AG09309 (cell line): ENCODE results near the gene DVL1.

Experiments
- DNase-seq: peaks from one replicate; pipeline ENCODE4 v3.0.0-alpha.2; 2010; ENCODE audit warnings: low read depth
- H3K4me3 ChIP-seq: 2 replicates; pipeline ENCODE4 v1.5.1; 2011; ENCODE audit warnings: mild to moderate bottlenecking, low read depth, low read length, moderate library complexity; ENCODE audit not compliant: control insufficient read depth
- TF ChIP-seq, protein P1 (sequence below): IDR thresholded peaks from 2 replicates; pipeline ENCODE4 v1.5.1; 2011; ENCODE audit warnings: mild to moderate bottlenecking, low read depth, low read length, inconsistent platforms; ENCODE audit not compliant: insufficient read depth, control insufficient read depth; ENCODE audit errors: missing control alignments

Gene DVL1

DNA sequence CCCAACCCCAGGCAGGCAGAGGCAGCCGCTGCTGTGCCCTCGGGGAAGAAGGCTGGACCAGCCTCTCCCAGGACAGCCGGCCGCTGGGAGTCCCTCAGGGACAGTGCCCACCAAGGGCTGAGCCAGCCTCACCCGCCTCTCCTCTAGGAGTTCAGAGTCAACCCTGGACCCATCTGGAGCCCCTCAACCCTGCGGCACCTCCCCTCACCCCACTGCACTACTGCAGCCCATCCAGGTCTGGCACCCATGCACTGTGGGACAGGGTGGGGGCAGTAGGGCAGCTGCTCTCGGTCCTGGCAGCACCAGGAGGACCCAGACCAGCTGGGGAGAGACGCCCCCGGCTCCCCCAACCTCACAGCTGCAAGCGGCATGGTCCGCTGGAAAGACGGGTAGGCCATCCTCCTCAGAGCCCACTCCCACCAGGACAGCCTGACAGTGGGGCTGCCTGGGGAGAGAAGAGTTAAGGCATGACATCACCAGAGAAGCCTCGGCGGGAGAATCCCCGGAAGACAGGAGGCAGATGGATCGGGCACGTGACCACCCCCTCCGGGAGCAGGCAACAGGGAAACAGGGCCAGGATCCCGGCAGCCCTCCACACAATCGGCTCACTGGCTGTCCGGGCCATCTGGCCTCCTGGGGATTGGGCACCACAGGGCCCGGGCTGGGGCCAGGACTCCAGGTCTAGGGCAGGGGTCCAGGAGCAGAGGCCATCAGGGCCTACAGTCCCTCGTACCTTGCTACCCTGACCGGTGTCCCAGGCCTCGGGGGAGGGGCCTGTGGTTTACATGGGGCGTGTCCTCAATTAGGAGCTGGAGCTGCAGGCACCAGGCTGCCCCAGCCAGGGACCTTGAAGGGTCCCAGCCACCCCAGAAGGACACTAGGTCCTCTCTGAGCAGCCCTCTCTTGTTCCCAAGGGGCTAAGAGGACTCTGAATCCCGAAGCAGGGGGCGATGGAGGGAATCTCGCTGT is 44.6 kb downstream of the DVL1 start:
- H3K4me3 ChIP-seq = peak overlapping the region; percentile 76
- DNase-seq = peak; percentile 31
- TF ChIP-seq, protein P1, sequence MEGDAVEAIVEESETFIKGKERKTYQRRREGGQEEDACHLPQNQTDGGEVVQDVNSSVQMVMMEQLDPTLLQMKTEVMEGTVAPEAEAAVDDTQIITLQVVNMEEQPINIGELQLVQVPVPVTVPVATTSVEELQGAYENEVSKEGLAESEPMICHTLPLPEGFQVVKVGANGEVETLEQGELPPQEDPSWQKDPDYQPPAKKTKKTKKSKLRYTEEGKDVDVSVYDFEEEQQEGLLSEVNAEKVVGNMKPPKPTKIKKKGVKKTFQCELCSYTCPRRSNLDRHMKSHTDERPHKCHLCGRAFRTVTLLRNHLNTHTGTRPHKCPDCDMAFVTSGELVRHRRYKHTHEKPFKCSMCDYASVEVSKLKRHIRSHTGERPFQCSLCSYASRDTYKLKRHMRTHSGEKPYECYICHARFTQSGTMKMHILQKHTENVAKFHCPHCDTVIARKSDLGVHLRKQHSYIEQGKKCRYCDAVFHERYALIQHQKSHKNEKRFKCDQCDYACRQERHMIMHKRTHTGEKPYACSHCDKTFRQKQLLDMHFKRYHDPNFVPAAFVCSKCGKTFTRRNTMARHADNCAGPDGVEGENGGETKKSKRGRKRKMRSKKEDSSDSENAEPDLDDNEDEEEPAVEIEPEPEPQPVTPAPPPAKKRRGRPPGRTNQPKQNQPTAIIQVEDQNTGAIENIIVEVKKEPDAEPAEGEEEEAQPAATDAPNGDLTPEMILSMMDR = no peak

DNA sequence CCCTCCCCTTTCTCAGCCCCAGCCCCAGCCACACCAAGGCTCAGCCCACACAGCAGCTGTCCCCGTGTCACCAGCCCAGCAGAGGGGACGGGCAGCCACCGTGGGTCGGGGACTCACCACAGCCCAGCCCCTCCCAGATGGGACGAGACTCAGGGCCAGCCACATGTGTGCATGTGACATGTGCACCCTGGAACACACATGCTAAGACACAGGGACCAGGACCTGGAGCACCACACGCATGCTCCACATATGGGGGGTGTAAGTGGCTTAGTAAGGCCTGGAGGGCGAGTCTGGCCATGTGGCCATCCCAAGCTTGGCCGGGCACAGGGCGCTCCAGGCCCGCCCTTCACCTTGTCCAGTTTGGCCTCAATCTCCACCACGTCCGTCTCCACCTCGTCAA is 45.5 kb downstream of the DVL1 start:
- no peak overlapping the region for H3K4me3 ChIP-seq
- TF ChIP-seq, protein P1 = no peak
- DNase-seq = no peak

DNA sequence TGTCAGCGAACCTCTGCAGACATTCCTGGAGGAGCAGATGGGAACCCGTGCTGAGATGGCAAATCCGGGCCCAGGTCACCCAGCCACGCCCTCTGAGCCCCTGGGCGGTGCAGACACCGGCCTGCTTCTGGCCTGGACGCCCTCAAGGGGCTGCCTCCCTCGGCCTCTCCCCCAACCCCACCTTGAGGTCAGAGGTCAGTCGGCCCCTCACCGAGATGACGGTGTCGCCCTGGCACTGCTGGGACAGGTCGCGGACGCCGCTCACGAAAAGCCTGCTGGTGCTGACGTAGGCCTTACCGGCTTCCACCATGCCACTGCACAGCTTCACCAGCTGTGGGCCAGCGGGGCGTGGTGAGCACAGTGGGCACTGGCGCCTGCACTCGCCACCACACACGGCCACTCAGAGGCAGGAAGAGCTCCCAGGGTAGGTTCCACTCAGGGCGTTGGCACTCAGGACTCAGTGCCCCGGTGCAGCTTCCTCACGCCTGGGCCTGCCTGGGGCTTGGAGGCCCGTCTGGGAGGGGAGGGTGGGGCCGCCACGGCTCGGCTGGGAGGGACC is 46.2 kb downstream of the DVL1 start:
- no peak overlapping the region for H3K4me3 ChIP-seq
- DNase-seq = no peak
- TF ChIP-seq, protein P1 = no peak

DNA sequence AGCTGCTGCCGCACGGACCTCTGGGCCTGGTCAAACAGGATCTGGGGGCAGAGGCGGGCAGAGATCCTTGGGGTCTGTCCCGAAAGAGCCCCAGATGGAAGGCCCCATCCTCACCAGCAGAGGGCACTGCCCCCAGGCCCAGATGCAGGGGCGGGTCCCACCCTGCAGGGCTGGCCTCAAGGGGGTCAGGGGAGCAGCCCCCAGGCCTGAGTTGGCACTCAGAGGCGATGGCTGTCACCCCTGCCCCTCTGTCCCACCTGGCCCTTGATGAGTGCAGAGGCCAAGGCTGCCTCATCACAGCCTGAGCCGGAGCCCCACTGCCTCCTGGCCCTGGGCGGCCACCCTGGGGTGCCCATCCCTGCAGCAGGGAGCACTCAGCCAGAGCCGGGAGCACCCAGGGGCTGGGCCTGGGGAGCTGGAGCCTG is 47.2 kb downstream of the DVL1 start:
- no peak overlapping the region for H3K4me3 ChIP-seq
- TF ChIP-seq, protein P1 = peak; percentile 53
- DNase-seq = no peak

DNA sequence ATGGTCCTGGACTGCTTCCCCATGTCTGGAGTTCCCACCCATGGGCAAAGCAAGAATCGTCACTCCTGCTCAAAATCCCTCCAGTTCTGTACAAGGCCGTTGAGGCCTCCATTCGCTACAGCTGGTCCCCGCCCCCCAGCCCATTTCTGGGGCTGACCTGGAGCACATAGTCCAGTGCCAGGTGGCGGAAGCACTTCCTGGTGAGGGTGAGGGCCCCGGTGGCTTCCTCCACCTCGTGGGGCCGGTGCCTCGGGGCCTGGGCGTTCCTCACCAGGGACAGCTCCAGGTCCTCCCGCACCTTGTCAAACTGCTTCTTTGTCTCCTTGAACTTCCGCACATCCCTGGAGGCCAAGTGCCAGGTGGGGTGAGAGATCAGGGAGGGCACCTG is 48.9 kb downstream of the DVL1 start:
- DNase-seq = no peak
- TF ChIP-seq, protein P1 = no peak

DNA sequence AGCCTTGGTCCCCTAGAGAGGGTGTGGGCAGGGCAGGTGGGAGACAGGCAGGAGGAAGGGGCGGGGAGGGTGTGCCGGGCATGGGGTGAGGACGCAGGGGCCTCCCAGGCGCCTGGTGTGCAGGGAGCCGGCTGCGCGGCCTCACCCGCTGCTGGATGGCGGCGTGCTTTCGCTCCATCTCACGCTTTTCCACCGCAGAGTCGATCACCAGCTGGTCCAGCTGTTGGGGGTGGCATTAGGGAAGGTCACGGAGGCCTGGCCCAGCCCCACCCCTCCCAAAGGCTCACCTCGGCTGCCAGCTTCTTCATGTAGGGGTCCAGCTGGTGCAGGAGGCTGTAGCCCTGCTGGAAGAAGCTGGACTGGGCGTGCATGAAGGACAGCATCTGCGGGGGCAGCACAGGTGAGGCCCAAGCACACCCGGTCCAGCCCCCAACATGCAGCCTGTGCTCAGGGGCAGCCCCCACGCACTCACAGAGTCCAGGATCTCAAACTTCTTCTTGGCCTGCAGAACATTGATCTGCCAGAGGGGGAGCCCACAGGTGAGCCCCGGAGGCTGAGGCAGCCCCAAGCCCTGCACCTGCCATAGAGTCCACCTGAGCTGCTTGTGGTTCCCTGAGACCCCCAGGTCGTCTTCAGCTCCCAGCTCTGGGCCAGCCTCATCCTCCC is 49.4 kb downstream of the DVL1 start:
- TF ChIP-seq, protein P1 = peak; percentile 23
- DNase-seq = no peak
- no peak overlapping the region for H3K4me3 ChIP-seq

More for the DNA sequence above, 48.9 kb downstream of the DVL1 start:
- H3K4me3 ChIP-seq = no peak overlapping the region
